ENCODE measurements around the gene E2F3.

The E2F3 gene

GRCh38 chr6:20461576-20461975 is 59.9 kb downstream of the E2F3 start:
- no peak for TF ChIP-seq POU6F1 (CRISPR knock-in tag; IDR thresholded peaks at IDR 0.05; ENCODE audit: borderline replicate concordance, low read depth)
- no peak for TF ChIP-seq TSHZ2 (CRISPR knock-in tag; IDR thresholded peaks at IDR 0.05)
- no peak for TF ChIP-seq ZNF70 (CRISPR knock-in tag; IDR thresholded peaks at IDR 0.05)
- no peak for TF ChIP-seq RARB (CRISPR knock-in tag; IDR thresholded peaks at IDR 0.05)
- TF ChIP-seq ZC3H10 (CRISPR knock-in tag; IDR thresholded peaks at IDR 0.05) = no peak
- TF ChIP-seq PPARA (CRISPR knock-in tag; IDR thresholded peaks at IDR 0.05; ENCODE audit: borderline replicate concordance) = no peak
- no peak for TF ChIP-seq BACH2 (CRISPR knock-in tag; IDR thresholded peaks at IDR 0.05; ENCODE audit: borderline replicate concordance)
- no peak for TF ChIP-seq ZFP30 (CRISPR knock-in tag; IDR thresholded peaks at IDR 0.05)
- no peak for TF ChIP-seq OSR1 (CRISPR knock-in tag; IDR thresholded peaks at IDR 0.05)
- no peak for TF ChIP-seq ZFP3 (CRISPR knock-in tag; IDR thresholded peaks at IDR 0.05)
- TF ChIP-seq TCF4 (CRISPR knock-in tag; IDR thresholded peaks at IDR 0.05; ENCODE audit: borderline replicate concordance) = no peak
- no peak for TF ChIP-seq CSDC2 (CRISPR knock-in tag; IDR thresholded peaks at IDR 0.05)
- TF ChIP-seq CSRNP3 (CRISPR knock-in tag; IDR thresholded peaks at IDR 0.05) = no peak
- TF ChIP-seq GLIS3 (CRISPR knock-in tag; IDR thresholded peaks at IDR 0.05) = no peak
- TF ChIP-seq SNAI2 (CRISPR knock-in tag; IDR thresholded peaks at IDR 0.05) = no peak
- no peak for TF ChIP-seq TOX (CRISPR knock-in tag; IDR thresholded peaks at IDR 0.05; ENCODE audit: borderline replicate concordance)
- no peak for ATAC-seq

GRCh38 chr6:20463396-20463795 is 61.7 kb downstream of the E2F3 start:
- TF ChIP-seq PPARA (CRISPR knock-in tag; IDR thresholded peaks at IDR 0.05; ENCODE audit: borderline replicate concordance) = no peak
- no peak for TF ChIP-seq ARNTL (CRISPR knock-in tag; IDR thresholded peaks at IDR 0.05; ENCODE audit: borderline replicate concordance, low read depth)
- no peak for TF ChIP-seq PATZ1 (CRISPR knock-in tag; IDR thresholded peaks at IDR 0.05; ENCODE audit: borderline replicate concordance)
- ATAC-seq = no peak

- no peak for ATAC-seq
- TF ChIP-seq TCF4 (CRISPR knock-in tag; IDR thresholded peaks at IDR 0.05; ENCODE audit: borderline replicate concordance) (no peak), BACH2 (CRISPR knock-in tag; IDR thresholded peaks at IDR 0.05; ENCODE audit: borderline replicate concordance) (no peak), GLIS3 (CRISPR knock-in tag; IDR thresholded peaks at IDR 0.05) (no peak), OSR1 (CRISPR knock-in tag; IDR thresholded peaks at IDR 0.05) (no peak), CREB5 (CRISPR knock-in tag; IDR thresholded peaks at IDR 0.05; ENCODE audit: low read depth) (no peak), ZFP3 (CRISPR knock-in tag; IDR thresholded peaks at IDR 0.05) (no peak), ISL1 (CRISPR knock-in tag; IDR thresholded peaks at IDR 0.05) (no peak), CSRNP3 (CRISPR knock-in tag; IDR thresholded peaks at IDR 0.05) (no peak), ZC3H10 (CRISPR knock-in tag; IDR thresholded peaks at IDR 0.05) (no peak), ZNF8 (CRISPR knock-in tag; IDR thresholded peaks at IDR 0.05) (no peak), POU6F1 (CRISPR knock-in tag; IDR thresholded peaks at IDR 0.05; ENCODE audit: borderline replicate concordance, low read depth) (no peak), ZFP30 (CRISPR knock-in tag; IDR thresholded peaks at IDR 0.05) (no peak), RARB (CRISPR knock-in tag; IDR thresholded peaks at IDR 0.05) (no peak), CSDC2 (CRISPR knock-in tag; IDR thresholded peaks at IDR 0.05) (no peak)
Measured at GRCh38 chr6:20464041-20464440, 62.4 kb downstream of the E2F3 start.
